HG02759 (cell line): ENCODE results near the gene ST8SIA5.

Source experiments
- ATAC-seq: cut with Tn5 transposase; IDR thresholded peaks from one replicate; pipeline ENCODE4 v1.9.1; 2021; ENCODE audit warnings: mild to moderate bottlenecking, moderate library complexity; ENCODE audit not compliant: unreplicated experiment

The ST8SIA5 gene

DNA sequence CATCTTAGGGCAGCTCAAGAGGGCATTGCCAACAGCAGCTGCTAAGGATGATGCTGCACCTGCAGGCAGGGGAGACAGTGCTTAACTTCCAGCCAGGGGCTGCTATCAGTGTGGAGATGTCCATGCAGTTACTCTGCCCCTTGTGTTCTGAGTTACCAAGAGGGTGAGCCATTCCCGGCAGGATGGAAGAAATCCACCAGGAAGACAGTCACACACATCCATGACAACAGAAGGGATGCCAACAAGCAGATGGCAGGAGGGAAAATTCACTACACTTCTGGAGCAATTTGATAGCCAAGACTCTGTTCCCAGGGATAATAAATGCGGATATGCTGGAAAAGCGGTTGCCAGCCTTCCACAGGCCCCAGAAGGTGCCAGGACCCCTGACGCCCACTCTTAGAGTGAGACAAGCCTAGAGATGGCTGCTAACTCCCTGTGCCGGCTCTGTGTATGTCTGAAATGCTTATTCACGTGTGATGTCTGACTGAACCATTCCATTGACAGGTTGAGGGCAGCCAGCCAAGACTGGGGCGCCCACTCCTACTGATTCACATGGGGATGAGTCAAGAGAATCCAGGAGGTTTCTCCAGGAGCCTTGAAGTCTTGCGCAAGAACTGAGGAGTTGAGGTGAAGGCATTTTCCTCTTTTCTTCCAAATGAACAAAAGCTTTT, 124.3 kb downstream of the ST8SIA5 start:
- ATAC-seq, result no peak

DNA sequence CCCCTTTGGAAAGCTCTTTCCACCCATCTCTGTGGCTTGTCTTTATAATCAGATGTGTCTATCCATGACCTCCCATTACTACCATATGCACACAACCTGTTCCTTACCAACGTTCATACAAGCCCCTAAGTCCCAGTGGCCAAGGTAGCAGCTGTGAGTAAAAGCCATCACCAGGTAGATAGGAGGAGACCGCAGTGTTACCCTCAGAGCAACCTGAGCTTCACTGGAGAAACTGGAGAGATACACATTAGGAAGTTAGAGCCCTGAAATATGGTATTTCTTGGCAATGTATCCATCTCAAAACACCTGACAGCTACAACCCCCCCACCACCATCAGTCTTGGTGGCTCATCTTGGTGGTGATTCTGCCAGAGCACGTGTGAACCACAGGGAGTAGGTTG, 125.9 kb downstream of the ST8SIA5 start:
- no peak for ATAC-seq

DNA sequence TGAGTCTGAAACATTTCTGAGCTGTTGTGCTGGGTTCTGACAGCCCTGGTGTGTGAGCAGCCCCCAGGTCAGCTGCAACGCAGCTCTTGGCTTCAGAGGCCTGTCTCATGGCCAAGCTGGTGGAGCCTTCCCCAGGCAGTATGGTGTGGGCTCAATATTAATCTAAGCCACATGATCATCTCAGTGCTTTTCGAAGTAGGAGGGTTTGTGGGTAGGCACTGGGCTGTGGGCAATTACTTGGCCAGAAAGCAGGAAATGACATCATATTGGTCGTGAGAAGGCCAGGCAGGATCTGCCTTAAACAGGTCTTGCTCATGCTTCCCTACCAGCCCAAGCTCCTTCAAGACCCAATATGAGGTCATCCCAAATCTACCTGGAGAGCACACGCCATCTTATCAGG, 126.7 kb downstream of the ST8SIA5 start:
- no peak for ATAC-seq

DNA sequence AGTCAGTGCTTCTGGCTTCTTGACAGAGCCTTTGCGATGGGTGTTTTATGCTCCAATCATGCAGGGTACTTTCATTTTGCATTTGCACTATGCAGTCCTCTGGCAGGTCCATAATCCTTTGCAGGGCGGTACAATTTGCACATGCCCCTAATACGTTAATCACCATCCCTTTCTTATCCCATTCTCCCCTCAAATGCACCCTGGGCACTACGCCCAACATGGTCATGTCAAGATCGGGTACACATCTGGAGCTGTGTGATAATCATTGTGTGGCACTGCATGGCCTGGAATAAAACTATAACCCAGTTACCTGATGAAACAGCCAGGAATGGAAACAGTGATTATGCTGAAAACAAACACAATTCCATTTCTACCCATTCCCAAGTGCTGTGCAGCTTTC, 127.5 kb downstream of the ST8SIA5 start:
- ATAC-seq, result no peak

DNA sequence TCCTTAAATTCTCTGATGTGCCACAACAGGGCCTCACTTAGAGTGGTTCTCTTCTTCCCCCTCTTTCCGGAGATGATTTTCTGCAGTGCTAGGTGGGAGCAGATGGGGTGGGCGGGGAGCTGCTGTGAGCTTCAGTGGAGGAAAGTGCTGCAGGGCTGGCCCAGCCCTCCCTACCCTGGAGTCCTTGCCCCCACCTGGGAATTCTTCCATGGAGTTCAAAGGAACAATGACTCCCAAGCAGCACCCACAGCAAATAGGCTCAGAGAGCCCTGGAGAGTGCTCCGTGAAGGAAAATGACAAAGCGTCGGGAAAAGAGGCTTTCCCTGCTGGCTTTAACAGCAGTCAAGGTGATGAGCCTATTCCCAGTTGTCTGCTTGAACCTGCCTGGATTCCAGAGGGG, 128.6 kb downstream of the ST8SIA5 start:
- ATAC-seq, result no peak

DNA sequence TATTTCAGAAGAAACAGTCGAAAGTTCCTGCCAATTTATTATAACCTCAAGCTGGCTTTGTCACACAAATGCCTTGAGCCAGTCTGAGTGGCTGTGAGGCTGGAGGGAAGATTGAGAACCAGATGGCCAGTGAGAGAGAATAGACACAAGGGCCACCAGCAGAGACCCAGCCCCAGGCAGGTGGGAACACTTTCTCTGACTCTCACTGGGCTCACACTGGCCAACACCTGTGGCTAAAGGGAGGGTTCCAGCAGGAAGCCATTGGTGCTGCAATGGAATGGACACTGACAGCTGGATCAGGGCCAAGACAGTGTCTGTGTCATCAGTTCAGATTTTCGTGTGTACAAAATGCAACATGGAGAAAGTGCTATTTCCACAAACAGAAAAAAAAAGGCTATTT, 129.7 kb downstream of the ST8SIA5 start:
- no peak for ATAC-seq

DNA sequence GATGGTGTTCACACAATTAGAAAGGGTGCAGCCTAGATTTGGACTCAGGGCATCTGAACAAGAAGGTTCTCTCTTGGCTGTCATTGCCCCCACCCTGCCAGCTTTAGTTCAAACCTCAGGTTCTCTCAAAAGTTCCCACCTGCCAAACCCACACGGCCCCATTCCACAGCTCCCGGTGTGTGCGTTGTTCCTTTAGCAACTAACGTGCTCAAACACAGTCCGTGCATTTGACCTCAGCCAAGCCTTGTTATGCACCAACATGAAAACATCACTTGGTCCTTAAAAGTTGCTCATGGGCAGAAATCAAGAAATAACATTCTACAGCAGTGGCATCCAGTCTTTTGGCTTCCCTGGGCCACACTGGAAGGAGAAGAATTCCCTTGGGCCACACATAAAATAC, 131.8 kb downstream of the ST8SIA5 start:
- no peak for ATAC-seq

DNA sequence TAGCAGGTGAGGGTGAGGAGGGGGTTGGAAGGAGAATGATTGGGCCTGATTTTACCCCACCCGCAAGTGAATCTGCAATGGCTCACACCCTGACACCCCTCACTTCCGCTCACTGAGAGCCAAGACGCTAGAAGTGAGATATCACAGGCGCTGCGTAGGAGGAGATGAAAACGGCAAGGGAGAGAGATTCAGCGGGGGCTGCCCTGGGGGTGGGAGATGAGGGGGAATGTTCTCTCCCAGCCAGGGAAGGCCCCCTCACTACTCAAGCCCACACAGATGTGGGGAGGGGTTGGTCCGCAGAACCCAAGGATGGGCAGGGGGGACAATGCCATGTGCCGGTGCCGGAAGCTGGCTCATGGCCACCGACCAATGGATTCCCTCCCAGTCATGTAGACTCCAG, 132.7 kb downstream of the ST8SIA5 start:
- ATAC-seq, result no peak

DNA sequence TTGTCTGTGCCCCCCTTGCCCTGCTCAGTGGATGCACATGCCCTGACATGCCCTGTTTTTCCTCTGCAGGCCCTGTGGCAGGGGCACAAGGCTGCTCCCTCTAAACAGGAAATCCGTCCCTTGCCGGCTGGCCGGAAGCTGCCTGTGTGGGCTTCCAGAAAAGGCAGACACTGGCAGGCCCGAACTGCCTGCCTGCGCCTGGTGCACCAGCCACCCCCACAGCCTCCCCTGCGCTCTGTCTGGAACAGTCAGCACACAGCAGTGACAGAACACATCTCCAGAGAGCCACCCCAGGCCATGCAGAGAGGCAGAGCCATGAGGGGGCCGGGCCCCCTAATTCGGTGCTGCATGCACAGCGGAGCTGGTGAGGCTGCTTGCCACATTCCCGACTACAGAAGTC, 133.3 kb downstream of the ST8SIA5 start:
- ATAC-seq, result no peak

DNA sequence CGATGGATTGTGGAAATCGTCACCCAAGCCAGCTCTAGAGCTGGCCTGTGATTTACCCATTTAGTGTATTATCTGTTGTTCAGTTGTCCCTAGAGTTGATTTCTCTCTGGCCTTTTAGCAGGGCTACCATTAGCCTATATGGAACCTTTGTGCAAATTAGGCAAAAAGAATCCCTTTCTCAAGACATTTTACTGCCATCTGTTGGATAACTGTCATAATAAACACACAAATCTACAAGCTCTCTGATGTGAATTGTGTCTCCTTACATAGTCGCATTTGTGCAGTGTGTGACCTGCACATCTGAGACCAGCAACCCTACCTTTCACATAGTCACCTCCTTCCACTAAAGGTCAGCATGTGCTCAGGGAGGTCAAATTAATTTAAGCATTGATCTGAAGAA, 133.9 kb downstream of the ST8SIA5 start:
- no peak for ATAC-seq

DNA sequence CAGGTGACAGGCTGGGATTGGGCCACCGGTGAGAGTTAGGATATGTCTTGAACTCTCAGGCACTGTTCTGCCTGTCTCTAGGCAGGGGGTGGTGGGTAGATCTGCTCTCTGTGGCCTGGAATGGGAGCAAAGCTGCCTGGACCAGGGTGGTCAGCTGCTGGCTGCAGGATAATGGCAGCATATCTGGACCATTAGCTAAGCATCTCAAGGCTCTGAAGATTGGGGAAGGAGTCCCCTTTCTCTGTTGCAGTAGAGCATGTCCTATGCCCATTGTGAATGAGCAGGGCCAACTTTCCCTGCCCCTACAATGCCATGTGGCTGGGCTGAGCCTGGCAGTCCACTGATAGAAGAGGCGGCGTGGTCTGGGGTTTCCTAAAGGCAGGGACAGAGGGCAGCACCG, 134.4 kb downstream of the ST8SIA5 start:
- ATAC-seq, result no peak

DNA sequence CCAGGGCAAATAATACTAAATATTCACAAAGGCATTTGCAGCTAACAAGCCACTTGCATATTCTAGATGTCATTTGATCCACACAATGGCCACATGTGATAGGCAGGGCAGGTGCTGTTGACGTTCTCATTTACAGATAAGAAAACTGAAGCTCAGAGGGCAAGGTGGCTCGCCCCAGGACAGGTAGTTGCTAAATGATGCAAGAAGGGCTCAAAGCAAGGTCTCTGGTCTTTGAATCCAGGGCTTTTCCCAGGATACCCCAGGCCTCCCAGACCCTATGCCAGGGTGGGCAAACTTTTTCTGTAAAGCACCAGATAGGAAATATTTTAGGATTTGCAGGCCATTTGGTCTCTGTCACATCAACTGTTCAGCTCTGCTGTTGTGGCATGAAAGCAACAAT, 135.0 kb downstream of the ST8SIA5 start:
- ATAC-seq, result no peak

DNA sequence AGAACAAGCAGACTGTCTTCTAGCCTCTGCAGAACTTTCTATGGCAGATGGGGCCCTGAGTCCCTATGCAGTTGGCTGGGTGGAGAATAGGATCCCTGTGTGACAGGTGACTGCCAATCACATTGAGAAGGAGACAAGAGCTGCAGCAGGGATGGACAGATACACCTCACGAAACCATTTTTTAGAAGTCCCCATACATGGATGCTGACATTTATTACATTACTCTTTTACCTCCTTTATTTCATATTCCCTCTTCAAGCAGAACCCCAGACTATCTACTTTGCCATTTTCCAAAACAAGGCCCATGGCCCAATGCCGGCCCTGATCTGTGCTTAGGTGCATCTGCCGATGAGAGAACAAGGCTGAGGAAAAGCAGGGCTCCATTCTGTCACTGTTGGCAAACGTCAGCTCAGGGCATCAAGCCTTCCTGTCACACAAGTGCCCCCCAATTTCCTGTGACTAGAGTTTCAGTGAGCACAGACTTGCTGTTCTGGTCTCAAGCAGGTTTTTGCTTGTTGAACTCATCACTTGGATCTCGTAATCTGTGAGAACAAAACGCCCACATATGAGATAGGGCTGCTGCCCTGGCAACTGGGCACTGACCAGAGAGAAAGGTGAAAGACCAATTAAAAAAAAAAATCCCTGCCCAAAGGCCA, 135.6 kb downstream of the ST8SIA5 start:
- ATAC-seq, result no peak

DNA sequence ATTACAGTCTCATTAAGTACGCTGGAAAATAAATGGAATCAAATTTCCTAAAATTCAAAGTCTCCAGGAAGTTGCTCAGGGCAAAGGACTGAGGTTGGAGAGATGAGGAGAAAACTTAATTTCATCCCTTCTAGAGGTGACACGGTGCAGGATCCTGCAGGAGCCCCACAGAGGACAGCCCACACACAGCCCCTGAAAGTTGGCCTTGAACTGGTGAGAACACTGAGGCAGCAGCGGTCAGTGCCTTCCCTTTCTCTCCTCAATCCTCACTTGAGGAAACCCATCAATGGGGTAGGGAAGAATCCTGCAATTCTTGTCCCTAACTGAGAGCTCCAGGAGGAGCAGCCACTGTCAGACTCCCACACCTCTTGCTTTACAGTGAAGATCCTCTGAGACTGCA, 137.3 kb downstream of the ST8SIA5 start:
- no peak for ATAC-seq
